HG03565 (cell line): Measurements from ENCODE around the gene CCZ1B.
"Not testable (repeated sequence)": the region's sequence is repeated elsewhere in the genome, so short reads cannot be mapped to it uniquely, and the experiment has no call there.

Source experiments
- ATAC-seq: cut with Tn5 transposase; IDR thresholded peaks from one replicate; pipeline ENCODE4 v1.9.1; 2021; ENCODE audit warnings: mild to moderate bottlenecking, moderate library complexity; ENCODE audit not compliant: unreplicated experiment

The CCZ1B gene

DNA sequence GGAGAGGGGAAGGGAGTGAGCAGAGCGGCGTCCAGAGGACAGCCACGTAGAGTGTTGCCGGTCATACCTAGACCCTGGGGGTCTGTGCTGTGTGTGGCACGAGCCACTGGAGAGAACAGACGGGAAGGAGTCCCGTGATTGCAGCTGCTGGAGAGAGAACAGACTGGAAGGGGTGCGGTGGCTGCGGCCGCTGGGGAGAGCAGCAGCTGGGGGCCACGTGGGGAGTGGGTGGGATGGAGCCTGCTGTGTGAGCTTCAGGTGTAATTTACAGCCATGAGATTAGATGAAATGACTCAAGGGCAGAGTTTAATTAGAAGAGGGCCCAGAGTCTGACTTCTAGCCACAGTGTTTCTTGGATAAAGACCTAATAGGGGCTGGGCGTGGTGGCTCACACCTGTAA, 76.7 kb downstream of the CCZ1B start:
- ATAC-seq: not testable (repeated sequence)
